Diencephalon (tissue), 1 donor: ENCODE measurements around the gene DDTL. TPM values are rescaled to one million over a fixed set of nuclear protein-coding genes. Genes with fewer than 3 reads are reported as not detected.

Source experiments
- total RNA-seq: library from RNA; depleted of rRNA; stranded (reverse); fragments of >200 nt; gene quantifications from one replicate; pipeline ENCODE4 v1.2.3, GENCODE V29; 2014

DDTL gene
- total RNA-seq = 3.9 TPM

DNA sequence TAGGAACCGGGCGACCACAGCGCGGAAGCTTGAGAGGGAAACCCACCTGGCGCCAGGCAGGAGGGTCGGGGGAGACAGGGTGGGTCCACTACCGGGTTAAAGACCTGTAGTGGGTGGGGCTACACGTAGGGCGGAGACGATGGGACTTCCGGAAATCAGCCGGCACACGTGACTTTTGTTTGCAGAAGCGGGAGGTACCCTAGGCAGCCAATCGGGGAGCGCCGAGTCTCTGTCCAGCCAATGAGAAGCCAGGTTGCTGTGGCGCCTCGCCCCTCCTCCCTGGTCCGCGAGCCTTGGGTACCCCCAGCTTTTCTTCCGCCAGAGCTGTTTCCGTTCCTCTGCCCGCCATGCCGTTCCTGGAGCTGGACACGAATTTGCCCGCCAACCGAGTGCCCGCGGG is at the start of gene DDTL:
DDTL (plus strand) TSS at position 321 of the 400 bp plus-strand sequence; CDS start at position 348, 27 bp downstream.

DNA sequence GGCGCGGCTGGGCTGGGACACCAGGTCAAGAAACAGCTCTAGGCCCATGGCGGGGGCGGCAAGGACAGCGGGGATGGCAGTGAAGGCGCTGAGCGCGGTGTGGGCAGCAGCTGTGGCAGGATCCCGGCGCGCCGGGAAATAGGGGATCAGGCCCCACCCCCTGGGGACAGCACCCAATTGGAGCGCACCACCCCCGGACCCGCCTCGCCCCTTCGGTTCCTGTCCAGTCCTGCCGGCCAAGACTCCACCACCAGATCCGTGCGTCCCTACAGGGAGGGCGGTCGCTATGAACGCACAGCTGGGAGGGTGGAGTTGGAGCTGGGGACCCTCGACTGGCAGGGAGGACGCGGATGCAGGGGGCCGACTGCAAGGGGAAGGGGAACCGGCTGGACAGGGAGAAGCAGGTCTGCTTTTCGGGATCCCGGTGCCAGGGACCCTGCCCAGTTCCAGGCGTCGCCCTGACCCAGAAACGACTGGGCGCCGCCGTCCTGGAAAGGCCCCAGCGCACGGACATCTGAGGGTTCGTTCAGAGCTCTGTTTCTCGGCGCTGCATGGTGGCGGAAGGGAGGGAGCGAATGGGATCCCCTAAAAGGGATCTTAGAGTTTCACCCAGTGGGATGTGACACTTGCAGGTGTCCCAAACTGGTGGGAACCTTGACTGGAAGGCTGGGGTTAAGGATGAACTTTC is 5.5 kb upstream of the DDTL start, which contains the start of gene GSTT2B:
GSTT2B (minus strand) TSS at position 112 of the 688 bp plus-strand sequence; CDS start at position 48, 64 bp downstream.

DNA sequence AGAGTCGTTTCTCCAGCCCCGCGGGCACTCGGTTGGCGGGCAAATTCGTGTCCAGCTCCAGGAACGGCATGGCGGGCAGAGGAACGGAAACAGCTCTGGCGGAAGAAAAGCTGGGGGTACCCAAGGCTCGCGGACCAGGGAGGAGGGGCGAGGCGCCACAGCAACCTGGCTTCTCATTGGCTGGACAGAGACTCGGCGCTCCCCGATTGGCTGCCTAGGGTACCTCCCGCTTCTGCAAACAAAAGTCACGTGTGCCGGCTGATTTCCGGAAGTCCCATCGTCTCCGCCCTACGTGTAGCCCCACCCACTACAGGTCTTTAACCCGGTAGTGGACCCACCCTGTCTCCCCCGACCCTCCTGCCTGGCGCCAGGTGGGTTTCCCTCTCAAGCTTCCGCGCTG is 7.7 kb downstream of the DDTL start, which contains the start of gene DDT:
DDT (minus strand) TSS at position 97 of the 400 bp plus-strand sequence; CDS start at position 70, 27 bp downstream.

DNA sequence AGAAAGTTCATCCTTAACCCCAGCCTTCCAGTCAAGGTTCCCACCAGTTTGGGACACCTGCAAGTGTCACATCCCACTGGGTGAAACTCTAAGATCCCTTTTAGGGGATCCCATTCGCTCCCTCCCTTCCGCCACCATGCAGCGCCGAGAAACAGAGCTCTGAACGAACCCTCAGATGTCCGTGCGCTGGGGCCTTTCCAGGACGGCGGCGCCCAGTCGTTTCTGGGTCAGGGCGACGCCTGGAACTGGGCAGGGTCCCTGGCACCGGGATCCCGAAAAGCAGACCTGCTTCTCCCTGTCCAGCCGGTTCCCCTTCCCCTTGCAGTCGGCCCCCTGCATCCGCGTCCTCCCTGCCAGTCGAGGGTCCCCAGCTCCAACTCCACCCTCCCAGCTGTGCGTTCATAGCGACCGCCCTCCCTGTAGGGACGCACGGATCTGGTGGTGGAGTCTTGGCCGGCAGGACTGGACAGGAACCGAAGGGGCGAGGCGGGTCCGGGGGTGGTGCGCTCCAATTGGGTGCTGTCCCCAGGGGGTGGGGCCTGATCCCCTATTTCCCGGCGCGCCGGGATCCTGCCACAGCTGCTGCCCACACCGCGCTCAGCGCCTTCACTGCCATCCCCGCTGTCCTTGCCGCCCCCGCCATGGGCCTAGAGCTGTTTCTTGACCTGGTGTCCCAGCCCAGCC is 13.0 kb downstream of the DDTL start, which contains the start of gene GSTT2:
GSTT2 (plus strand) TSS at position 578 of the 684 bp plus-strand sequence.

DNA sequence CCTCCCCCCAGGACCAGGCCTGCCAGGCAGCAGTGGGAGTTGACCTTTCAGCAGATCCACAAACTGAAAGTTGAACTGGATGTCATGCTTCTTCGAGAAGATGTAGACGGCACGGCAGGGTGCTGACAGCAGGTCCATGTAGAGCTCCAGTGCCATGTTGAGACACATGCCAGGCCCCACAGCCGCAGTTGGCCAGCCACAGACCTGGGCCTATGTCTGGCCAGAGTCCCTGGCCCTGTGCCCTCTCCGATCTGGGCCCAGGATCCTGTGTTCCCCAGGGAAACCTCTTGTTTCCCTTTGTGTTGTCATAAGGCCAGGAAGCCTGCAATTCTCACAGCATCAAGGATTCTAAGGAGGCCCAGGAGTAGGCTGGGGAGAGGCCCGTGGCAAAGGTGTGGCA is 38.5 kb downstream of the DDTL start, which contains the start of gene GSTT4:
GSTT4 (minus strand) TSS at position 253 of the 400 bp plus-strand sequence; CDS start at position 156, 97 bp downstream.

Other genes starting within 250 kb of the DDTL start
- 4.6 TPM for gene ZNF70, start 215.8 kb upstream of the DDTL start, total RNA-seq
- not detected for gene VPREB3, start 212.5 kb upstream of the DDTL start, total RNA-seq
- gene C22orf15, start 203.9 kb upstream of the DDTL start, total RNA-seq = 2.1 TPM
- gene CHCHD10, start 198.9 kb upstream of the DDTL start, total RNA-seq = 8.3 TPM
- gene MMP11, start 194.0 kb upstream of the DDTL start, total RNA-seq = 14.3 TPM
- 30.9 TPM for gene SMARCB1, start 179.9 kb upstream of the DDTL start, total RNA-seq
- 1.6 TPM for gene DERL3, start 127.9 kb upstream of the DDTL start, total RNA-seq
- gene SLC2A11, start 109.0 kb upstream of the DDTL start, total RNA-seq = 25.6 TPM
- gene MIF, start 72.5 kb upstream of the DDTL start, total RNA-seq = 160 TPM
- 4.6 TPM for gene GSTT2B, start 5.7 kb upstream of the DDTL start, total RNA-seq
- gene DDT, start 7.6 kb downstream of the DDTL start, total RNA-seq = 48.2 TPM
- 0.46 TPM for gene GSTT2, start 13.2 kb downstream of the DDTL start, total RNA-seq
- not detected for gene GSTT4, start 38.6 kb downstream of the DDTL start, total RNA-seq
- 42.4 TPM for gene CABIN1, start 44.4 kb downstream of the DDTL start, total RNA-seq
- 0.23 TPM for gene SUSD2, start 214.6 kb downstream of the DDTL start, total RNA-seq